Immature natural killer cell (primary cell): ENCODE results near the gene RRBP1. TPM values are rescaled to one million over a fixed set of nuclear protein-coding genes. Genes with fewer than 3 reads are reported as not detected.

ENCODE experiments used
- DNase-seq, 3 donors: peaks; one replicate each; pipeline ENCODE4 v3.0.0; 2022; ENCODE audit warnings: mixed read lengths in 1 of 3
- H3K27ac Mint-ChIP-seq, 6 donors: one replicate each; pipeline ENCODE4 v1.8.0; 2020; ENCODE audit warnings: mixed read lengths in 6 of 6, mild to moderate bottlenecking in 5 of 6, inconsistent platforms in 4 of 6, moderate library complexity in 3 of 6
- H3K27me3 Mint-ChIP-seq, 3 donors: one replicate each; pipeline ENCODE4 v1.8.0; 2020 to 2021; ENCODE audit warnings: low read depth in 3 of 3, mild to moderate bottlenecking in 3 of 3, mixed read lengths in 3 of 3, moderate library complexity in 3 of 3, inconsistent platforms in 1 of 3
- H3K36me3 Mint-ChIP-seq, 3 donors: one replicate each; pipeline ENCODE4 v1.8.0; 2020; ENCODE audit warnings: mixed read lengths in 3 of 3, inconsistent platforms in 2 of 3, mild to moderate bottlenecking in 2 of 3
- H3K4me1 Mint-ChIP-seq, 2 donors: one replicate each; pipeline ENCODE4 v1.8.0; 2020; ENCODE audit warnings: inconsistent platforms in 2 of 2, mild to moderate bottlenecking in 2 of 2, mixed read lengths in 2 of 2, moderate library complexity in 1 of 2
- H3K4me3 Mint-ChIP-seq, 5 donors: one replicate each; pipeline ENCODE4 v1.8.0; 2020; ENCODE audit warnings: mild to moderate bottlenecking in 5 of 5, mixed read lengths in 5 of 5, inconsistent platforms in 3 of 5, moderate library complexity in 3 of 5
- H3K9me3 Mint-ChIP-seq, 6 donors: one replicate each; pipeline ENCODE4 v1.8.0; 2020; ENCODE audit warnings: mild to moderate bottlenecking in 6 of 6, mixed read lengths in 6 of 6, inconsistent platforms in 4 of 6, moderate library complexity in 3 of 6
- polyA plus RNA-seq, 3 donors: library from polyadenylated mRNA; unstranded; fragments of 300-500 nt; fragmentation: Illumina TruSeq; gene quantifications; one replicate each; pipeline ENCODE4 v1.2.3, GENCODE V29; 2021

The RRBP1 gene
- polyA plus RNA-seq, 3 donors from 2014 or later = 4.1 to 39.0 (median 5.7) TPM

- Mint-ChIP-seq H3K9me3 (no peaks in the 10 kb centered on the region), H3K27me3 (peaks cover 0 to 2% (median 0%) of the 10 kb centered on the region in 3 donors), H3K27ac (peak overlapping the region in 3 of 6 donors; percentile 2 to 50 (median 10)), H3K36me3 (no peaks in the 10 kb centered on the region), H3K4me1 (peaks cover 18 to 61% of the 10 kb centered on the region in 2 donors), H3K4me3 (no peak overlapping the region)
- no peak for DNase-seq
Observed at GRCh38 chr20:17586250-17586649, 95.8 kb downstream of the RRBP1 start.

GRCh38 chr20:17584689-17585088 is 97.4 kb downstream of the RRBP1 start:
- no peak overlapping the region for H3K27ac Mint-ChIP-seq
- no peak for DNase-seq
- peaks cover 29 to 68% of the 10 kb centered on the region in 2 donors for H3K4me1 Mint-ChIP-seq
- H3K27me3 Mint-ChIP-seq = peaks cover 0 to 5% (median 0%) of the 10 kb centered on the region in 3 donors
- H3K4me3 Mint-ChIP-seq = no peak overlapping the region
- no peaks in the 10 kb centered on the region for H3K9me3 Mint-ChIP-seq
- H3K36me3 Mint-ChIP-seq = no peaks in the 10 kb centered on the region

- H3K27ac Mint-ChIP-seq = peak overlapping the region in 2 of 6 donors; percentile 19 to 31
- no peaks in the 10 kb centered on the region for H3K36me3 Mint-ChIP-seq
- DNase-seq = no peak
- H3K4me3 Mint-ChIP-seq = no peak overlapping the region
- peaks cover 0 to 5% (median 2%) of the 10 kb centered on the region in 3 donors for H3K27me3 Mint-ChIP-seq
- peaks cover 37 to 69% of the 10 kb centered on the region in 2 donors for H3K4me1 Mint-ChIP-seq
- no peaks in the 10 kb centered on the region for H3K9me3 Mint-ChIP-seq
Observed at GRCh38 chr20:17583126-17583525, 98.9 kb downstream of the RRBP1 start.

- peak overlapping the region; percentile 75 to 87 (median 82) for H3K27ac Mint-ChIP-seq
Observed at GRCh38 chr20:17580895-17581294, 101.1 kb downstream of the RRBP1 start.

GRCh38 chr20:17579369-17580039 is 102.5 kb downstream of the RRBP1 start:
- H3K36me3 Mint-ChIP-seq = no peaks in the 10 kb centered on the region
- H3K27me3 Mint-ChIP-seq = peaks cover 0 to 5% (median 2%) of the 10 kb centered on the region in 3 donors
- peaks cover 33 to 57% of the 10 kb centered on the region in 2 donors for H3K4me1 Mint-ChIP-seq
- H3K27ac Mint-ChIP-seq = peak overlapping the region in 4 of 6 donors; percentile 68 to 79 (median 70)
- no peaks in the 10 kb centered on the region for H3K9me3 Mint-ChIP-seq
- H3K4me3 Mint-ChIP-seq = peak overlapping the region in 2 of 5 donors; percentile 4 to 6
- no peak for DNase-seq

More at GRCh38 chr20:17580895-17581294, 101.1 kb downstream of the RRBP1 start:
- peaks cover 31 to 56% of the 10 kb centered on the region in 2 donors for H3K4me1 Mint-ChIP-seq
- peaks cover 0 to 5% (median 2%) of the 10 kb centered on the region in 3 donors for H3K27me3 Mint-ChIP-seq
- H3K36me3 Mint-ChIP-seq = no peaks in the 10 kb centered on the region
- H3K4me3 Mint-ChIP-seq = peak overlapping the region; percentile 36 to 60 (median 58)
- no peaks in the 10 kb centered on the region for H3K9me3 Mint-ChIP-seq
- peak; percentile 49 to 61 (median 53) for DNase-seq

- Mint-ChIP-seq H3K9me3 (no peaks in the 10 kb centered on the region), H3K27ac (peak overlapping the region in 1 of 6 donors; percentile 40), H3K4me3 (no peak overlapping the region), H3K36me3 (no peaks in the 10 kb centered on the region), H3K27me3 (peaks cover 0 to 3% (median 2%) of the 10 kb centered on the region in 3 donors), H3K4me1 (peaks cover 41 to 64% of the 10 kb centered on the region in 2 donors)
- DNase-seq = no peak
Observed at GRCh38 chr20:17576215-17576614, 105.8 kb downstream of the RRBP1 start.

- peak overlapping the region in 1 of 5 donors; percentile 7 for H3K4me3 Mint-ChIP-seq
Observed at GRCh38 chr20:17573463-17573862, 108.6 kb downstream of the RRBP1 start.

GRCh38 chr20:17572034-17572638 is 109.9 kb downstream of the RRBP1 start:
- H3K27me3 Mint-ChIP-seq = peaks cover 5 to 21% (median 8%) of the 10 kb centered on the region in 3 donors
- no peaks in the 10 kb centered on the region for H3K36me3 Mint-ChIP-seq
- H3K27ac Mint-ChIP-seq = peak overlapping the region in 4 of 6 donors; percentile 43 to 95 (median 62)
- peaks cover 32 to 54% of the 10 kb centered on the region in 2 donors for H3K4me1 Mint-ChIP-seq
- peak overlapping the region in 4 of 5 donors; percentile 2 to 70 (median 38) for H3K4me3 Mint-ChIP-seq
- DNase-seq = no peak
- H3K9me3 Mint-ChIP-seq = no peaks in the 10 kb centered on the region

More at GRCh38 chr20:17573463-17573862, 108.6 kb downstream of the RRBP1 start:
- DNase-seq = no peak
- Mint-ChIP-seq H3K9me3 (no peaks in the 10 kb centered on the region), H3K4me1 (peaks cover 32 to 52% of the 10 kb centered on the region in 2 donors), H3K36me3 (no peaks in the 10 kb centered on the region), H3K27me3 (peaks cover 5 to 15% (median 8%) of the 10 kb centered on the region in 3 donors), H3K27ac (peak overlapping the region in 2 of 6 donors; percentile 6 to 63)

GRCh38 chr20:17571153-17571527 is 110.9 kb downstream of the RRBP1 start:
- DNase-seq = peak; percentile 24 to 51 (median 30)
- peak overlapping the region; percentile 93 to 98 (median 95) for H3K27ac Mint-ChIP-seq
- H3K36me3 Mint-ChIP-seq = peaks cover 0 to 2% (median 0%) of the 10 kb centered on the region in 3 donors
- H3K4me3 Mint-ChIP-seq = peak overlapping the region; percentile 92 to 97 (median 94)
- peaks cover 7 to 21% (median 8%) of the 10 kb centered on the region in 3 donors for H3K27me3 Mint-ChIP-seq
- H3K4me1 Mint-ChIP-seq = peaks cover 31 to 51% of the 10 kb centered on the region in 2 donors
- H3K9me3 Mint-ChIP-seq = no peaks in the 10 kb centered on the region

- H3K27ac Mint-ChIP-seq = peak overlapping the region; percentile 93 to 98 (median 95)
- peaks cover 7 to 21% (median 8%) of the 10 kb centered on the region in 3 donors for H3K27me3 Mint-ChIP-seq
- H3K4me1 Mint-ChIP-seq = peaks cover 29 to 46% of the 10 kb centered on the region in 2 donors
- peak overlapping the region; percentile 92 to 97 (median 94) for H3K4me3 Mint-ChIP-seq
- H3K36me3 Mint-ChIP-seq = peaks cover 0 to 4% (median 0%) of the 10 kb centered on the region in 3 donors
- no peaks in the 10 kb centered on the region for H3K9me3 Mint-ChIP-seq
- peak in 1 of 3 donors; percentile 30 for DNase-seq
Observed at GRCh38 chr20:17570347-17571152, 111.5 kb downstream of the RRBP1 start.

GRCh38 chr20:17569616-17570346 is 112.3 kb downstream of the RRBP1 start, which contains the start of gene DSTN:
TSS of gene DSTN (plus strand) at chr20:17570075. CDS start at chr20:17570209, 134 bp downstream.
- DNase-seq = peak; percentile 91 to 92 (median 91)
- Mint-ChIP-seq H3K4me3 (peak within 1 kb of the TSS; percentile 92 to 97 (median 94)), H3K27me3 (peaks cover 8 to 21% (median 9%) of the 10 kb centered on the region in 3 donors), H3K36me3 (peaks cover 0 to 8% (median 0%) of the 10 kb centered on the region in 3 donors), H3K9me3 (no peaks in the 10 kb centered on the region), H3K4me1 (peaks cover 29 to 40% of the 10 kb centered on the region in 2 donors), H3K27ac (peak within 1 kb of the TSS; percentile 95 to 98 (median 96))

- DNase-seq = peak; percentile 14 to 24 (median 14)
- H3K4me1 Mint-ChIP-seq = peaks cover 29 to 40% of the 10 kb centered on the region in 2 donors
- H3K27ac Mint-ChIP-seq = peak overlapping the region in 4 of 6 donors; percentile 12 to 81 (median 68)
- H3K4me3 Mint-ChIP-seq = peak overlapping the region; percentile 72 to 94 (median 77)
- peaks cover 8 to 21% (median 9%) of the 10 kb centered on the region in 3 donors for H3K27me3 Mint-ChIP-seq
- peaks cover 0 to 8% (median 0%) of the 10 kb centered on the region in 3 donors for H3K36me3 Mint-ChIP-seq
- H3K9me3 Mint-ChIP-seq = no peaks in the 10 kb centered on the region
Observed at GRCh38 chr20:17568972-17569521, 113.0 kb downstream of the RRBP1 start.
